H1 (cell line): ENCODE data around the gene PRKCA. TPM values are rescaled to one million over a fixed set of nuclear protein-coding genes. Genes with fewer than 3 reads are reported as not detected.

Source experiments
- CTCF ChIA-PET: fragments of 300-600 bp; sonication (Branson Sonifier 250); formaldehyde crosslinking; loops from one replicate; lab custom pipeline; 2021; ENCODE audit not compliant: partially characterized antibody; lab: Charles Lee
- POLR2A ChIA-PET: fragments of 300-600 bp; sonication (Branson Sonifier 250); formaldehyde crosslinking; loops from one replicate; lab custom pipeline; 2021; ENCODE audit warnings: inconsistent platforms; ENCODE audit not compliant: partially characterized antibody; lab: Charles Lee
- DNase-seq, 2 experiments: peaks; one replicate each; pipeline versions ENCODE4 v3.0.0 to v3.0.0-alpha.2; 2010 to 2022; ENCODE audit warnings: low spot score in 2 of 2, low read depth in 1 of 2, mixed read lengths in 1 of 2
- FAIRE-seq: peaks from 2 replicates; lab custom pipeline; 2011; peaks lifted over from hg19 to GRCh38; lab: Jason Lieb, UNC
- H2AFZ ChIP-seq: 2 replicates; pipeline ENCODE4 v1.8.1; 2012; ENCODE audit warnings: low read length, inconsistent platforms
- H2AK5ac ChIP-seq: 2 replicates; pipeline ENCODE4 v1.6.1; 2013; ENCODE audit warnings: low read depth, low read length
- H2BK120ac ChIP-seq: replicated peaks from 2 replicates; pipeline ENCODE3; 2013; ENCODE audit warnings: low read depth, low read length, inconsistent platforms
- H2BK12ac ChIP-seq: 2 replicates; pipeline ENCODE4 v1.6.1; 2013; ENCODE audit warnings: low read depth, low read length
- H2BK15ac ChIP-seq: 2 replicates; pipeline ENCODE4 v1.6.1; 2013; ENCODE audit warnings: low read length
- H2BK20ac ChIP-seq: 2 replicates; pipeline ENCODE4 v1.6.1; 2013; ENCODE audit warnings: low read length
- H2BK5ac ChIP-seq: 2 replicates; pipeline ENCODE4 v1.6.1; 2013; ENCODE audit warnings: low read depth, low read length
- H3K14ac ChIP-seq: 2 replicates; pipeline ENCODE4 v1.6.1; 2013; ENCODE audit warnings: inconsistent platforms; ENCODE audit not compliant: insufficient read length
- H3K18ac ChIP-seq: 2 replicates; pipeline ENCODE4 v1.6.1; 2013; ENCODE audit warnings: low read length; ENCODE audit errors: extremely low read depth
- H3K23ac ChIP-seq: 2 replicates; pipeline ENCODE4 v1.6.1; 2013; ENCODE audit warnings: inconsistent platforms; ENCODE audit not compliant: insufficient read length
- H3K23me2 ChIP-seq: 2 replicates; pipeline ENCODE4 v1.6.1; 2013; ENCODE audit warnings: low read depth, low read length
- H3K27ac ChIP-seq: 2 replicates; pipeline ENCODE4 v1.6.1; 2011; ENCODE audit warnings: low read depth, low read length, inconsistent platforms
- H3K27me3 ChIP-seq, 4 experiments: replicated peaks in 1 of 4; 1 replicate in 1 of 4; 2 replicates in 3 of 4; pipeline versions ENCODE4 v1.6.1 to v1.8.1; 2011 to 2013; ENCODE audit warnings: low read length in 3 of 4, mild to moderate bottlenecking in 3 of 4, inconsistent platforms in 2 of 4, mixed read lengths in 2 of 4, moderate library complexity in 1 of 4; ENCODE audit not compliant: control insufficient read depth in 3 of 4, insufficient read depth in 3 of 4; ENCODE audit errors: extremely low read depth in 1 of 4
- H3K36me3 ChIP-seq, 4 experiments: 2 replicates each; pipeline versions ENCODE4 v1.6.1 to v1.8.1; 2011 to 2013; ENCODE audit warnings: mild to moderate bottlenecking in 4 of 4, low read length in 3 of 4, moderate library complexity in 2 of 4, control low read depth in 1 of 4, inconsistent platforms in 1 of 4; ENCODE audit not compliant: insufficient read depth in 4 of 4, control insufficient read depth in 2 of 4
- H3K4ac ChIP-seq: replicated peaks from 2 replicates; pipeline ENCODE3; 2013; ENCODE audit warnings: low read length, low read depth, mixed read lengths, inconsistent platforms; ENCODE audit not compliant: insufficient read length
- H3K4me1 ChIP-seq, 4 experiments: replicated peaks in 1 of 4; 1 replicate in 1 of 4; 2 replicates in 3 of 4; pipeline versions ENCODE4 v1.6.1 to v1.8.1; 2011 to 2013; ENCODE audit warnings: low read length in 3 of 4, inconsistent platforms in 2 of 4, mixed read lengths in 1 of 4; ENCODE audit not compliant: insufficient read depth in 4 of 4, control insufficient read depth in 3 of 4
- H3K4me2 ChIP-seq, 2 experiments: 2 replicates each; pipeline versions ENCODE4 v1.6.1 to v1.8.1; 2011 to 2013; ENCODE audit warnings: low read depth in 2 of 2, low read length in 2 of 2, control low read depth in 1 of 2, inconsistent platforms in 1 of 2, mild to moderate bottlenecking in 1 of 2; ENCODE audit not compliant: insufficient read depth in 1 of 2
- H3K4me3 ChIP-seq, 4 experiments: fragments of 200-600, 300-600 bp in 1 of 4; sonication (generic), shearing (Covaris generic), sonication (Bioruptor Twin) in 1 of 4; 2 replicates each; pipeline versions ENCODE4 v1.5.1 to v1.8.1; 2011 to 2016; ENCODE audit warnings: low read length in 4 of 4, low read depth in 3 of 4, control low read depth in 2 of 4, inconsistent platforms in 2 of 4, mild to moderate bottlenecking in 2 of 4, mixed read lengths in 1 of 4, moderate library complexity in 1 of 4; ENCODE audit not compliant: insufficient read depth in 2 of 4; ENCODE audit errors: extremely low read depth in 1 of 4
- H3K56ac ChIP-seq: replicated peaks from 2 replicates; pipeline ENCODE3; 2013; ENCODE audit warnings: low read depth, mild to moderate bottlenecking, mixed read lengths, low read length, inconsistent platforms; ENCODE audit not compliant: insufficient read length
- H3K79me1 ChIP-seq: 2 replicates; pipeline ENCODE4 v1.6.1; 2013; ENCODE audit warnings: low read depth, low read length, control low read depth
- H3K79me2 ChIP-seq, 2 experiments: 2 replicates each; pipeline versions ENCODE4 v1.6.1 to v1.8.1; 2012 to 2013; ENCODE audit warnings: low read length in 2 of 2, mild to moderate bottlenecking in 2 of 2, inconsistent platforms in 1 of 2; ENCODE audit not compliant: insufficient read depth in 2 of 2, control insufficient read depth in 1 of 2
- H3K9ac ChIP-seq, 4 experiments: replicated peaks in 1 of 4; 1 replicate in 1 of 4; 2 replicates in 3 of 4; pipeline versions ENCODE4 v1.6.1 to v1.8.1; 2011 to 2013; ENCODE audit warnings: low read depth in 3 of 4, low read length in 3 of 4, control low read depth in 2 of 4, mild to moderate bottlenecking in 2 of 4, moderate library complexity in 2 of 4, inconsistent platforms in 1 of 4; ENCODE audit errors: extremely low read depth in 1 of 4
- H3K9me3 ChIP-seq, 2 experiments: 2 replicates each; pipeline versions ENCODE4 v1.6.1 to v1.8.1; 2012 to 2013; ENCODE audit warnings: mild to moderate bottlenecking in 2 of 2, moderate library complexity in 2 of 2, control low read depth in 1 of 2, inconsistent platforms in 1 of 2, low read depth in 1 of 2, low read length in 1 of 2, mixed read lengths in 1 of 2; ENCODE audit not compliant: insufficient read depth in 2 of 2
- H4K20me1 ChIP-seq, 2 experiments: replicated peaks in 1 of 2; 2 replicates each; pipeline versions ENCODE3 to v1.8.1; 2011 to 2013; ENCODE audit warnings: inconsistent platforms in 2 of 2, low read length in 2 of 2, mild to moderate bottlenecking in 1 of 2; ENCODE audit not compliant: insufficient read depth in 2 of 2, control insufficient read depth in 1 of 2
- H4K5ac ChIP-seq: 2 replicates; pipeline ENCODE4 v1.6.1; 2013; ENCODE audit warnings: low read length, low read depth, mixed read lengths, inconsistent platforms; ENCODE audit not compliant: insufficient read length
- H4K8ac ChIP-seq: 2 replicates; pipeline ENCODE4 v1.8.0; 2013; ENCODE audit warnings: mild to moderate bottlenecking, moderate library complexity, low read length, inconsistent platforms; ENCODE audit not compliant: insufficient read depth; ENCODE audit errors: extremely low read depth
- H4K91ac ChIP-seq: replicated peaks from 2 replicates; pipeline ENCODE3; 2013; ENCODE audit warnings: low read length, mixed read lengths, inconsistent platforms; ENCODE audit not compliant: insufficient read length
- GABPA ChIP-seq: IDR thresholded peaks from 2 replicates; pipeline ENCODE4 v1.6.1; 2011; ENCODE audit warnings: mild to moderate bottlenecking, low read length, moderate library complexity, borderline replicate concordance; ENCODE audit not compliant: insufficient read depth
- WGBS, 2 experiments: shearing (Covaris generic) in 1 of 2; methylation state at CpG; one replicate each; pipeline versions ENCODE4 v1.1.6 to v1.1.7; 2013 to 2015; ENCODE audit warnings: low lambda C conversion rate in 2 of 2, mixed read lengths in 2 of 2, inconsistent platforms in 1 of 2, low coverage in 1 of 2, missing lambda C conversion rate in 1 of 2; ENCODE audit not compliant: insufficient replicate concordance in 2 of 2, insufficient coverage in 1 of 2, insufficient read length in 1 of 2; ENCODE audit errors: extremely low coverage in 1 of 2, missing lambda C conversion rate in 1 of 2; 5-methylcytosine and 5-hydroxymethylcytosine counted together
- polyA plus RNA-seq, 7 experiments: library from polyadenylated mRNA; depleted of rRNA in 3 of 7; stranded (reverse) in 5 of 7; unstranded in 2 of 7; fragments of >200 nt in 5 of 7; fragments of 200-250 nt in 2 of 7; gene quantifications; 1 replicate in 5 of 7; 2 replicates in 1 of 7; 4 replicates in 1 of 7; pipeline versions ENCODE4 v1.2.1 to v1.2.3, GENCODE V29; 2011 to 2013; ENCODE audit warnings: missing spikeins in 2 of 7, mixed read lengths in 2 of 7
- total RNA-seq: library from RNA; stranded (reverse); fragmentation: NEBNext Ultra II Directional; extraction: Animal tissue kit (Norgen Biotek cat#: 25700); gene quantifications from 2 replicates; pipeline ENCODE4 v1.2.1, GENCODE V29; 2021
- TF ChIP-seq, protein P1 (sequence below), 3 experiments: IDR thresholded peaks; 1 replicate in 2 of 3; 2 replicates in 1 of 3; pipeline versions ENCODE4 v1.5.1 to v1.6.1; 2011; ENCODE audit warnings: low read length in 3 of 3, mild to moderate bottlenecking in 3 of 3, inconsistent platforms in 2 of 3, low read depth in 1 of 3, moderate library complexity in 1 of 3; ENCODE audit not compliant: insufficient read depth in 1 of 3; ENCODE audit errors: control extremely low read depth in 1 of 3

The PRKCA gene
- total and polyA plus RNA-seq, 2 of the 8 experiments (the other 6 are each of a cell fraction or from before 2014, with no cell fraction given) = 5.8 to 17.8 TPM

DNA sequence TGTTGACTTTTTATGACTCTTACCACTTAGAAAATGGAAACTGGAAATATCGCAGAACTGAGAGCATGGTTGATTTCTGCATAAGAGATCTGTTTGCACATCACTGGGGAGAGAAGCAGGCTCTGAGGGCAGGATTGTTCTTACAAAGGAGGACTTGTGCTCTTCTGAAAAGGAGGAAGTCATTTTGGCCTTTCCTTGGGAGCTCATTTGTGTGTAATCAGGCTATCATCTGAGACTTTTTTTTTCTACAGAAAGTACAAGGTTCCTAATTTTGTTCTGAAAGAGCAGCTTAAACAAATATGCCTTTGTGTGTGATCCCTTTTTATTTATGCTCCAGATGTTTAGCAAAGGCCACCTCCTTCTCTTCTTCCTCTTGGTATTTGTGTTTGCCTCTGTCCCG lies 386.8 kb downstream of the PRKCA start:
- no peak for FAIRE-seq
- H3K27me3 ChIP-seq = no peaks in the 10 kb centered on the region
- H3K23ac ChIP-seq = no peak overlapping the region
- H4K91ac ChIP-seq = no peak overlapping the region
- no peaks in the 10 kb centered on the region; a peak in 1 of 7 replicates for H3K4me1 ChIP-seq
- WGBS, 2 experiments = 95% methylated on average over 2 of the region's 2 CpGs; no CpG with 5 or more reads in 1 of the 2 experiments
- no peaks in the 10 kb centered on the region; a peak in 1 of 8 replicates for H3K36me3 ChIP-seq
- no peak overlapping the region for H3K4me3 ChIP-seq
- H4K20me1 ChIP-seq = no peaks in the 10 kb centered on the region
- H2BK120ac ChIP-seq = no peak overlapping the region
- no peaks in the 10 kb centered on the region for H3K79me2 ChIP-seq
- no peak overlapping the region for H4K5ac ChIP-seq
- ChIA-PET POLR2A (no interaction called here), CTCF (interaction anchor here (0.6 kb wide), 1 partner anchor 463 kb away, joined by 3 read pairs; no protein-coding TSS in a partner anchor)
- H3K79me1 ChIP-seq = no peaks in the 10 kb centered on the region
- no peak overlapping the region for H3K56ac ChIP-seq
- DNase-seq = no peak
- H3K4ac ChIP-seq = no peak overlapping the region
- TF ChIP-seq, protein P1, sequence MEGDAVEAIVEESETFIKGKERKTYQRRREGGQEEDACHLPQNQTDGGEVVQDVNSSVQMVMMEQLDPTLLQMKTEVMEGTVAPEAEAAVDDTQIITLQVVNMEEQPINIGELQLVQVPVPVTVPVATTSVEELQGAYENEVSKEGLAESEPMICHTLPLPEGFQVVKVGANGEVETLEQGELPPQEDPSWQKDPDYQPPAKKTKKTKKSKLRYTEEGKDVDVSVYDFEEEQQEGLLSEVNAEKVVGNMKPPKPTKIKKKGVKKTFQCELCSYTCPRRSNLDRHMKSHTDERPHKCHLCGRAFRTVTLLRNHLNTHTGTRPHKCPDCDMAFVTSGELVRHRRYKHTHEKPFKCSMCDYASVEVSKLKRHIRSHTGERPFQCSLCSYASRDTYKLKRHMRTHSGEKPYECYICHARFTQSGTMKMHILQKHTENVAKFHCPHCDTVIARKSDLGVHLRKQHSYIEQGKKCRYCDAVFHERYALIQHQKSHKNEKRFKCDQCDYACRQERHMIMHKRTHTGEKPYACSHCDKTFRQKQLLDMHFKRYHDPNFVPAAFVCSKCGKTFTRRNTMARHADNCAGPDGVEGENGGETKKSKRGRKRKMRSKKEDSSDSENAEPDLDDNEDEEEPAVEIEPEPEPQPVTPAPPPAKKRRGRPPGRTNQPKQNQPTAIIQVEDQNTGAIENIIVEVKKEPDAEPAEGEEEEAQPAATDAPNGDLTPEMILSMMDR (IDR thresholded peaks at IDR 0.05; ENCODE audit: control extremely low read depth in 1 of 3, insufficient read depth in 1 of 3, low read depth in 1 of 3, low read length in 3 of 3) = no peak
- TF ChIP-seq GABPA = no peak
- H2BK15ac ChIP-seq = no peak overlapping the region
- H4K8ac ChIP-seq = no peak overlapping the region
- no peaks in the 10 kb centered on the region for H3K23me2 ChIP-seq
- H3K27ac ChIP-seq = no peak overlapping the region
- H2BK5ac ChIP-seq = no peak overlapping the region
- H2BK12ac ChIP-seq = no peak overlapping the region
- H3K9me3 ChIP-seq = no peaks in the 10 kb centered on the region
- H2AK5ac ChIP-seq = no peak overlapping the region
- H3K18ac ChIP-seq = no peak overlapping the region
- no peak overlapping the region for H2AFZ ChIP-seq
- H3K4me2 ChIP-seq = no peak overlapping the region
- H3K9ac ChIP-seq = no peak overlapping the region
- no peak overlapping the region for H2BK20ac ChIP-seq
- no peak overlapping the region for H3K14ac ChIP-seq
